Natural killer cell treated with Interleukin-12 subunit alpha and Interleukin-12 subunit beta and Interleukin-15 and Interleukin-18, amount 100 ng/mL, for 72 hours (primary cell): ENCODE data around the gene NOTUM. TPM values are rescaled to one million over a fixed set of nuclear protein-coding genes. Genes with fewer than 3 reads are reported as not detected.

Experiments
- ATAC-seq, 2 donors: fragments of 150-1000 bp; cut with Tn5 transposase in 1 of 2; sonication (Bioruptor Pico), chemical (Tn5 transposase) in 1 of 2; 2 replicates each; pipeline ENCODE4 v1.10.0; 2021
- DNase-seq: peaks from one replicate; pipeline ENCODE4 v3.0.0; 2022; ENCODE audit warnings: low spot score
- H3K27ac Mint-ChIP-seq, 2 donors: 1 replicate in 1 of 2; 2 replicates in 1 of 2; pipeline ENCODE4 v1.8.0; 2022; ENCODE audit warnings: mixed read lengths in 2 of 2, mild to moderate bottlenecking in 1 of 2, moderate library complexity in 1 of 2
- H3K27me3 Mint-ChIP-seq, 2 donors: 1 replicate in 1 of 2; 2 replicates in 1 of 2; pipeline ENCODE4 v1.8.0; 2022; ENCODE audit warnings: mixed read lengths in 2 of 2
- H3K36me3 Mint-ChIP-seq: one replicate; pipeline ENCODE4 v1.8.0; 2022; ENCODE audit warnings: mixed read lengths
- H3K4me1 Mint-ChIP-seq, 2 donors: 1 replicate in 1 of 2; 2 replicates in 1 of 2; pipeline ENCODE4 v1.8.0; 2022; ENCODE audit warnings: low read depth in 2 of 2, mixed read lengths in 2 of 2, mild to moderate bottlenecking in 1 of 2
- H3K4me3 Mint-ChIP-seq: one replicate; pipeline ENCODE4 v1.8.0; 2022; ENCODE audit warnings: mixed read lengths
- H3K9me3 Mint-ChIP-seq: 2 replicates; pipeline ENCODE4 v1.8.0; 2022; ENCODE audit warnings: mixed read lengths
- total RNA-seq, 2 donors: library from RNA; stranded (reverse); gene quantifications; one replicate each; pipeline ENCODE4 v1.2.3, GENCODE V29; 2022

NOTUM gene
- total RNA-seq, 2 donors from 2014 or later: 0.17 TPM; not detected in 1

DNA sequence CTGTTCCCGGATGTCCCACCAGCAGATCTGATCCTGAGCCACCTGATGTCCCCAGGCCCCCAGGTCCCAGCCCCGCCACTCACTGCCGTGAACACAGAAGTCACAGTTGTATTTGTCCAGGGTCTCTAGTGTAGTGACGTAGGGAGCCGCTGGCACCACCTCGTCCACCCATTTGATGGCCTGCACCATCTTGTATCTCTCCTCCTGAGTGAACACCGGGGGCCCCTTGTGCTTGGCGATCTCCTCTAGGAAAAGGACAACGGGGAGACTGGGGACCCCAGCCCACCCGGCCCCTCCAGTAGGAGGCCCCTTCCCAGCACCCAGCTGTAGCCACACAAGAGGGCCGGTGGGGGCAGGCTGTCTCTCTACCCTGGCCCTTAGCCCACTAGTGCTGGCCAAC is 52.2 kb downstream of the NOTUM start:
- Mint-ChIP-seq H3K27ac (no peak overlapping the region), H3K4me3 (no peak overlapping the region), H3K4me1 (peaks cover 0 to 5% of the 10 kb centered on the region in 2 donors), H3K27me3 (no peaks in the 10 kb centered on the region), H3K9me3 (no peaks in the 10 kb centered on the region), H3K36me3 (peaks cover 6% of the 10 kb centered on the region)
- ATAC-seq: no peak
- peak; percentile 52 for DNase-seq

DNA sequence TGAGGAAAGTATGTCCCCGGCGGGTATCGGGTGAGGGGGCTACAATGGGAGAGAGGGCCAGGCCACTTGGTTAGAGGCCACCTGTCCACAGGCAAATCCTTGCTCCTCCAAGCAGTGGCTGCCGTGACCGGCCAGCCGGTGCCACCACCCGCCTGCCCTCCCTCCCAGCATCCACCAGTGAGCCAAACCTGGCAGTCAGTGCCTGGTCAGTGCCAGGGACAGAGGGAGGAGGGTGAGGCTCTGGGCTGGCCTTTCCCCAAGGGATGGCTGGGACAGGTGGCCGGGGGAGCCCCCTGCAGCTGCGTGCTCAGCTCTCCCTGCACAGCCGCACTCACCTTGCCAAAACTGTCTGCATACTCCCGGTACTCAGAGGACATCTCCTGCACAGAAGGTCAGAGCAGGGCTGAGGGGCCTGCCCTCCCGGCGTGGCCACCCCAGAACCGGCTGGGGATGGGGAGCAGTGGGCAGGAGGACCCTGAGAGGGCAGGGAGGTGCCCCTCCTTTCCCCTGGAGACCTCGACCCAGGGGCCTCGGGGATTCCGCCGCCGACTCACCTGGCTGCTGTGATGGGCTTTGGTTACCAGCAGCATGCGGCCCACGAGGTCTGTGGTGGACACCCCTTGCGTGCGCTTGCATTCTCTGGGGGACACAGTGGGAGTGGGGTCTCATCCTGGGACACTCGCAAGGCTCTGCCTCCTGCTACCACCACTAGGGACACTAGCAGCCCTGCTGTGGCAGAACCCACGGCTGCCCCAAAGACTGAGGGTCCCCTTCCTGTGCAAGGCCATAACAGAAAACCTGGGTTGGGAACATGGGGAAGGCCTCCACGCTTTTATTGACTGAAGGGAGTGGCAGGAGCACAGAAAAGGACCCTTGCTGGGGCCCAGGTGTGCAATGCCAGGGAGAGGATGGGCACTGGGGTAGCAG is 53.5 kb downstream of the NOTUM start:
- H3K4me1 Mint-ChIP-seq: no peaks in the 10 kb centered on the region
- no peaks in the 10 kb centered on the region for H3K36me3 Mint-ChIP-seq
- ATAC-seq (no peak), DNase-seq (peak; percentile 56)
- no peaks in the 10 kb centered on the region for H3K27me3 Mint-ChIP-seq
- no peak overlapping the region for H3K27ac Mint-ChIP-seq
- H3K4me3 Mint-ChIP-seq: no peak overlapping the region
- no peaks in the 10 kb centered on the region for H3K9me3 Mint-ChIP-seq

DNA sequence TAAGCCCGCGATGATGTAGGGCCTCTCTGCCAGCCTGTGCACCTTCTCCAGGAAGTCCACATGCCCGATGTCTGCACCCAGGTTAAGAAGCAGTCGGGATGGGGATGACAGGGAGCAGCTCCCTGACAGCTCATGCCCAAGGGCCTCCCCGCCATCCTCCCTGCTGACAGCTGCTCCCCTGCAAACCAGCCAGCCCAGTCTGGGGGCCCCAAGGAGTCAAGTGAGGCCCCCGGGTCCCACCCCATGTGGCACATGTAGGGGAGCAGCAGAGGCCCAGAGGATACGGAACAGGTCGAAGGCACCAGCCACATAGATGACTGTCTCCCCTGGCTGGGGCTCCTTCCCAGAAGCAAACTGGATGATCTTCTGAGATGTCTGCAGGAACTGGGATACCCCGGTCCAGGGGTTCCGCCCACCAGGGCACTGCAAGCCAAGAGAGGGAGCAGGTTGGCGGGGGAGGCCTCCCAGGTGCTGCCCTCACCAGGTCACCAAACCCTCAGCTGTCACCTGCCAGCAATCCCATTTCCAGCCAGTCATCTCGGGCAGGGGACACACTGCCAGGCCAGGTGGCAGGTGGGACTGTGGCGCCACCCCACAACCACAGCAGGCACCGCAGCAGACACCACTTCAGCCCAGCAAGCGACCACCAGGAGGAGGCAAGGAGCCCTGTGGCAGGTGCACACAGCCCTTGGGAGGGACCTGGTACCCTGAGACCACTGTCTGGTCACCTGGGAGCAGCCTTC is 54.3 kb downstream of the NOTUM start:
- no peaks in the 10 kb centered on the region for H3K36me3 Mint-ChIP-seq
- ATAC-seq (no peak), DNase-seq (peak; percentile 44)
- no peaks in the 10 kb centered on the region for H3K9me3 Mint-ChIP-seq
- no peak overlapping the region for H3K4me3 Mint-ChIP-seq
- H3K27me3 Mint-ChIP-seq: no peaks in the 10 kb centered on the region
- H3K4me1 Mint-ChIP-seq: no peaks in the 10 kb centered on the region
- H3K27ac Mint-ChIP-seq: no peak overlapping the region

DNA sequence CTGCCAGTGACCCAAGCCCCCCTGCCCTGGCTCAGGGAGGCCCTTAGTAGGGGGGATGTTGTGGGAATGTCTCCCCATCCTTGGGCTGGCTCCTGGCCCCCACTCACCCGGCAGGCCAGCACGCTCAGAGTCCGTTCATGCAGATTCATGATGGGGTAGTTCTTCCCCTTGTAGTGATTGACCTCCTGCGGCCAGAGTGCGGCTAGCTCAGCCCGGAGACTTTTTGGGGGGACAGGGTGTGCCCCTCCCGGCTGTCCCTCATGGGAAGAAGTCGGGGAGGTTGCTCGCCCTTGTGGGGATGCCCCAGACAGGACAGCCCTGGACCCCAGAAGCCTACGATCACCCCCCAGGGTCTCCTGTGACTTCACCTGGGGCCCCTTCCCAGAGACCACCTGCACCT is 55.0 kb downstream of the NOTUM start:
- DNase-seq: no peak
- Mint-ChIP-seq H3K27ac (no peak overlapping the region), H3K4me3 (no peak overlapping the region), H3K27me3 (peaks cover 0 to 2% of the 10 kb centered on the region in 2 donors), H3K36me3 (no peaks in the 10 kb centered on the region), H3K4me1 (peaks cover 0 to 2% of the 10 kb centered on the region in 2 donors), H3K9me3 (no peaks in the 10 kb centered on the region)
- ATAC-seq: no peak

DNA sequence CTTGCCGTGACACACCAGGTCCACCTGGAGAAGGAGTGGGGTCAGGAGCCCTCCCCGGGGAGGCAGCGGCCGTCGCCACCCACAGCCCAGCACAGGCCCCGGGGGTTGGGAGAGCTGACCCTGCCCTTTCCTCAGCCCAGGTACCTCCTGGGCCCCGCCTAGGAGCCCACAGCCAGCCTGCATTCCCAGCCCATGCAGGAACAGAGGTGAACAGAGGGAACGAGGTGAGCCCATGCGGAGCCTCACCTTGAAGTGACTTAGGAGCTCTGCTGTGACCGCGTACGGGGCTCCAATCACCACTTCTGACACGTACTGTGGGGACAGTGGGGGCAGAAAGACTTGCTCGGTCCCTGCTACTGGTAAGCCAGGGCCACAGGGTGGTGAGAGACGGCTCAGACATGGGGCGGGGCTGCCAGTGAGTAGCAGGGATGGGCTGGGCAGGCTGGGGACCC is 55.5 kb downstream of the NOTUM start:
- H3K36me3 Mint-ChIP-seq: no peaks in the 10 kb centered on the region
- DNase-seq (no peak), ATAC-seq (no peak)
- H3K4me1 Mint-ChIP-seq: peaks cover 0 to 5% of the 10 kb centered on the region in 2 donors
- H3K27ac Mint-ChIP-seq: no peak overlapping the region
- H3K9me3 Mint-ChIP-seq: no peaks in the 10 kb centered on the region
- H3K27me3 Mint-ChIP-seq: peaks cover 0 to 5% of the 10 kb centered on the region in 2 donors
- no peak overlapping the region for H3K4me3 Mint-ChIP-seq

DNA sequence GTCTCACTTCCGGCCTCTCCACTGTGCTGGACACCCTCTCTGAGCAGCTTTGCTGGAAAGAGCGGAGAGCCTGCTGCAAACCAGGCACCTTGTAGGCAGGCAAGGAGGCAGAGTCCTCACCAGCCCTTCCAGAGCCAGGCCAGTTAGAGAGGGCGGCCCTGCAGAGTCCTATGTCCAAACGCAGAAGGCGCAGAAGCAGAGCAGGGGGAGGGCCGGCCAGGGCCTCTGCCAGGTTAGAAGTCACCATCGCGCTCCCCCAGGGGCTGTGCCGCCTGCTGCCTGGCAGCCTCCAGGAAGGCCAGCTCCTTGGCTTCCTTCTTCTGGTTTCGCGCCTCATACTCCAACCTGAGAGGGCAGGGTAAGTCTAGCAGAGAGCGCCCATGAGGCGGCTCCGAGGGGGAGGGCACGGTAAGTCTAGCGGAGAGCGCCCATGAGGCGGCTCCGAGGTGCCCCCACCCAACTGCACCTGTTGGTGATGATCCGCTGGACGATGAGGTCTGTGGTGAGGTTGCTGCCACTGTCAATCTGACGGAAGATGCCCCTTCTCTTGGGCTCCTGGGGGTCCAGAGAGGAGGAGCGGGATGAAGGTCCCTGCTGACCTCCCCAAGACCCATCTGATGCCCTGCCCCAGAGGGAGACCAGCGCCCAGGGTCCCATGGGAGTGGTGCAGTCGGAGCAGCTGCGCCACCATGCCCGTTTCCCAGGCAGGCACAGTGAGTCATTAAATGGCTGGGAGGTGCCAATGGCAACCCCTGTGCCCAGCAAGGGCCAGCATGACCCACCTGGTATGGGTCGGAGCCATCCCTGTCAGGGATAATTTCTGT is 56.2 kb downstream of the NOTUM start:
- Mint-ChIP-seq H3K27me3 (peaks cover 0 to 5% of the 10 kb centered on the region in 2 donors), H3K4me1 (peaks cover 0 to 5% of the 10 kb centered on the region in 2 donors)

DNA sequence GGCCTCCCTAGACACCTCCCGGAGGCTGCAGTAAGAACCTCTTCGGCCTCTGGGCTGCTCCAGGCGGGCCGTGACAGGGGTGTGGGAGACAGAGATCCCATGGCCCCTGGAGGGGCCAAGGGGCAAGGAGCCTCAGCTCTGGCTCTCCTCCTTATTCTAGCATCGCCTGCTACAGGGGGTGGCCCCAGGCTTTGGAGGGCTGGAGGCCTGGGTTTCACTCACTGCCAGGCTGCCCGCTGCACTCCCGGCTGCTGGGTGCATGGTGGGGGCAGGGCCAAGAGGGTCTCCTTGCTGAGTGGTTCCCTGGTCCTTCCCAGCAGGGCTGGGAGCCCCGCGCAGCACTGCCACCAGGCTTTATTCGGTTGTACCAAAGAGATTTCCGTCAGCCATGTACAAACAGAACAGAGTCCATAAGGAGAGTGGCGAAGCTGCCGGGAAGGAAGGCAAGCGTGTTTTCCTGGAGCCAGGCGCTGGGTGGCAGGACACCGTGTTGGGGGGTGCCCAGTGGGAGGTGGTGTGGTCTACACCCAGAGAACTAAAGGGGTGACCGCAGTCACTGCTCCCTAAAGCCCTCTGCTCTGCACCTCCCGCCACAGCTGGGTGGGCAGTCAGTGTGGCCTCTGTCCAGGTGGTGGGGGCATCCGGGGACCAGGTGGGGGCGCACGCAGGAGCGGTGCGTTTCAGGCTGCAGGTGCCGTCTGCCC is 56.9 kb downstream of the NOTUM start:
- Mint-ChIP-seq H3K36me3 (no peaks in the 10 kb centered on the region), H3K4me1 (peaks cover 0 to 5% of the 10 kb centered on the region in 2 donors)
- ATAC-seq: no peak

More for the DNA sequence above, 56.2 kb downstream of the NOTUM start:
- ATAC-seq (no peak), DNase-seq (no peak)
- H3K27ac Mint-ChIP-seq: no peak overlapping the region
- no peaks in the 10 kb centered on the region for H3K9me3 Mint-ChIP-seq
- H3K36me3 Mint-ChIP-seq: no peaks in the 10 kb centered on the region
- H3K4me3 Mint-ChIP-seq: no peak overlapping the region

DNA sequence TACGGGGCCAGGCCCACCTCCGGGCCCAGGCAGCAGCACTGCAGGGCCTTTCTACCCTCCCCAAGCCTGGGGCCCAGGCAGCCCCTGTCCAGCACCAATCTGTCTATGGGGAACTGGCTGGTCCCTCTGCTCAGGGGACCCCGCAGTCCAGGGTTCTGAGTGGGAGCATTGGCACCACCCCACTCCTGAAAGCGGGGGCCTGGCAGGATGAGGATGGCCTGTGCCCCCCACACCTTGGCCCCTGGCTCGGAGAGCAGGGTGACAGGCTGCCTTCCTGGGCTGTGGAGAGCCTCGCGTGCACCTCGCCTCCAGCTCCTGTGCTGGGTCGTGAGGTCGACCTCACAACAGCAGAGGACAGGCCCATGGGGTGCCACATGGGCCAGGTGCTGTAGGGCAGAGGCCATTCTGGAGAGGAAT is 57.6 kb downstream of the NOTUM start:
- peaks cover 0 to 5% of the 10 kb centered on the region in 2 donors for H3K4me1 Mint-ChIP-seq
- peaks cover 0 to 5% of the 10 kb centered on the region in 2 donors for H3K27me3 Mint-ChIP-seq
- no peaks in the 10 kb centered on the region for H3K36me3 Mint-ChIP-seq
- no peak overlapping the region for H3K27ac Mint-ChIP-seq
- no peak for DNase-seq
- ATAC-seq: no peak
- no peak overlapping the region for H3K4me3 Mint-ChIP-seq
- H3K9me3 Mint-ChIP-seq: no peaks in the 10 kb centered on the region

More for the DNA sequence above, 56.9 kb downstream of the NOTUM start:
- no peaks in the 10 kb centered on the region for H3K9me3 Mint-ChIP-seq
- no peak for DNase-seq
- H3K4me3 Mint-ChIP-seq: no peak overlapping the region
- peaks cover 0 to 5% of the 10 kb centered on the region in 2 donors for H3K27me3 Mint-ChIP-seq
- no peak overlapping the region for H3K27ac Mint-ChIP-seq

DNA sequence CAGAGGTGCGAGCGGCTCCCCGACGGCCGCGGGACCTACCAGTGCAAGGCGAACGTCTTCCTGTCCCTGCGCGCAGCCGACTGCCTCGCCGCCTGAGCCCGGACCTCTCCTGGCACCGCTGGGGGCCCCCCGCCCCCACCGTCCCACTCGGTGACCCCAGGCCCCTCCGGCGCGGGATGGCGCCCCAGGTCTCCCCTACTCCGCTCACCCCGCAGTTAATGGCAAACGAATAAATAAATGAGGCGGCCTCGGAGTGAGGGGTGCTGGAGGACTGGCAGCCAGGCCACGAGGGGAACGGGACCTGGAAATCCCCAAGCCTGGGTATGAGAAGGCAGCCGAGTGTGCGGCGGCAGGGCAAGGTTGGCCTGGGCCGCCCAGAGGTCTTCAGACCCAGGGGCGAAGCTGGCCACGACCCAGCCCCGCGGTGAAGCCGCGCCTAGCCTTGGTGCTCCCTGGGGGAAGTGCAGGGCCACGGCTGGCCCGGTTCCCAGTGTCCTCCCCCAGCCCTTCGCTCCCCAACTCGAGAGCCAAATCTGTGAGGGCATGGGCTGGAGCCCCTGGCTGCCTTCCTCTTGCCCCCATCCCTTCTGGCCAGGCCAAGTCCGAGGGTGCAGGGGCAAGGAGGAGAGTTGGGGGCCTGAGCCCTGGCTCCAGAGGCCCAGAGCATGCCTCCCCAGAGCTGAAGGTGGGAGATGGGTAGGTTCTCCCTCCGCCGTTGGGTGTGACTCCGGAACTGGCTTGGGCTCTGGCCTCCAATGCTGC is 58.2 kb downstream of the NOTUM start:
- H3K9me3 Mint-ChIP-seq: no peaks in the 10 kb centered on the region
- peaks cover 0 to 5% of the 10 kb centered on the region in 2 donors for H3K27me3 Mint-ChIP-seq
- no peak for DNase-seq
- H3K27ac Mint-ChIP-seq: no peak overlapping the region
- H3K36me3 Mint-ChIP-seq: no peaks in the 10 kb centered on the region
- H3K4me1 Mint-ChIP-seq: peaks cover 0 to 5% of the 10 kb centered on the region in 2 donors
- H3K4me3 Mint-ChIP-seq: no peak overlapping the region
- peak; percentile 22 to 29 for ATAC-seq

Other genes with a start within 250 kb of the NOTUM start
- 10 to 100 TPM; 17.5 to 36.3 TPM for gene SLC25A10, start 248.9 kb downstream of the NOTUM start, total RNA-seq
- gene GCGR, start 157.0 kb downstream of the NOTUM start, total RNA-seq: not detected
- 100 to 1,000 TPM in 1 of 2 donors, 10 to 100 TPM in 1; 83.9 to 104 TPM for gene MCRIP1, start 127.9 kb downstream of the NOTUM start, total RNA-seq
- gene PPP1R27, start 126.1 kb downstream of the NOTUM start, total RNA-seq: not detected
- 100 to 1,000 TPM; 691 to 774 TPM for gene P4HB, start 100.7 kb downstream of the NOTUM start, total RNA-seq
- gene ARHGDIA, start 89.8 kb downstream of the NOTUM start, total RNA-seq: 100 to 1,000 TPM; 874 to 929 TPM
- 100 to 1,000 TPM; 159 to 302 TPM for gene ALYREF, start 69.6 kb downstream of the NOTUM start, total RNA-seq
- 100 to 1,000 TPM in 1 of 2 donors, 10 to 100 TPM in 1; 81.3 to 112 TPM for gene ANAPC11, start 69.5 kb downstream of the NOTUM start, total RNA-seq
- under 1 TPM; 0.17 to 0.50 TPM for gene NPB, start 58.9 kb downstream of the NOTUM start, total RNA-seq
- 10 to 100 TPM; 30.4 to 36.5 TPM for gene PCYT2, start 49.8 kb downstream of the NOTUM start, total RNA-seq
- 10 to 100 TPM; 69.4 to 77.6 TPM for gene SIRT7, start 43.0 kb downstream of the NOTUM start, total RNA-seq
- 10 to 100 TPM; 26.7 to 49.4 TPM for gene MAFG, start 33.5 kb downstream of the NOTUM start, total RNA-seq
- 10 to 100 TPM; 18.3 to 56.1 TPM for gene PYCR1, start 23.9 kb downstream of the NOTUM start, total RNA-seq
- gene MYADML2, start 14.0 kb downstream of the NOTUM start, total RNA-seq: not detected
- 10 to 100 TPM; 21.6 to 46.8 TPM for gene ASPSCR1, start 16.4 kb upstream of the NOTUM start, total RNA-seq
- 100 to 1,000 TPM in 1 of 2 donors, 10 to 100 TPM in 1; 82.6 to 174 TPM for gene CENPX, start 61.7 kb upstream of the NOTUM start, total RNA-seq
- gene LRRC45, start 62.1 kb upstream of the NOTUM start, total RNA-seq: 10 to 100 TPM; 16.1 to 42.3 TPM
- gene RAC3, start 70.5 kb upstream of the NOTUM start, total RNA-seq: 1 to 10 TPM; 3.0 to 6.1 TPM
- gene DCXR, start 76.5 kb upstream of the NOTUM start, total RNA-seq: 100 to 1,000 TPM in 1 of 2 donors, 10 to 100 TPM in 1; 95.7 to 136 TPM
- 10 to 100 TPM; 18.2 to 23.1 TPM for gene RFNG, start 90.6 kb upstream of the NOTUM start, total RNA-seq
- gene GPS1, start 90.7 kb upstream of the NOTUM start, total RNA-seq: 100 to 1,000 TPM; 112 to 114 TPM
- 100 to 1,000 TPM; 125 to 196 TPM for gene DUS1L, start 104.6 kb upstream of the NOTUM start, total RNA-seq
- 100 to 1,000 TPM; 195 to 451 TPM for gene FASN, start 137.0 kb upstream of the NOTUM start, total RNA-seq